ENCODE data around the gene EMSY.
A peak's percentile ranks its signal among the peaks of the same experiment; 100 is the strongest.

Gene EMSY

GRCh38 chr11:76600124-76600655 lies 155.4 kb downstream of the EMSY start:
- peak; percentile 4 for DNase-seq

- DNase-seq, result peak; percentile 10
Measured at GRCh38 chr11:76601272-76601671, 156.5 kb downstream of the EMSY start.

DNA sequence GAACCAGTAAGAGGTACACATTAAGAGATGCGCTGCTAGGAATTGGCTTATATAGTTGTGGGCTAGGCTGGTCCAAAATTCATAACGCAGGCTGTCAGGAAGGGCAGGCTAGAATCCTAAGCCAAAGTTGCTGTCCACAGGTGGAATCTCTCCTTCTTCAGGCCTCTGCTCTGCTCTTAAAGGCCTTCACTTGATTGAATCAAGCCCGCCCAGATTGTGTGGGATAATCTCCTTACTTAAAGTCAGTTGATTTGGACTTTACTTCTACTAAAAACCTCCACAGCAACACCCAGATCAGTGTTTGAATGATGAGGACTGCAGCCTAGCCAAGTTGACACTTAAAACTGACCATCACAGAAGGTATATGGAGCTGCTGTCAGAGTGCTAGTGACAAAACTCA lies 156.9 kb downstream of the EMSY start:
- no peak for DNase-seq

DNA sequence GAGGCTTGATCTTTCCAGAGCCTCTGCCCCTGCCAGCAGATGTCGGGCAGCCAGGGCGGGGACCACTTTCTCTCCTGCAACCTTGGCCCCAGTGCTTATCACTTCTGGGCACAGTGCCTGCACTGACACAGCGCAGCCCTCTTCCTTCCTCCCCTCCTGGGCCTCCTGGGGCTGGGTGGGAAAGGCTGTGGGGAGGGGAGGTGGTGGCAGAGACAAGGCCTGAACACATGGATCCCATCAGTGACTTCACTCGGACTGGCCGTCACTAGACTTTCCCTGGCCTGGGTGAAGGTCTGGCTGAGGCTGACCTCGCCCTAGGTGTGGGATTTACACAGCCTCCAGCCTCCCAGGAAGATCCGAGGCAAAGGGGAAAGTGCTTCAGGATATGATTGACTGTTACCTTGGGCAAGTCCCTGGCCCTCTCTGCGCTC lies 157.6 kb downstream of the EMSY start:
- no peak for DNase-seq

Measured in 8988T (cell line).